Left ventricle myocardium superior (tissue), 1 donor: ENCODE results near the gene FTSJ3. TPM values are rescaled to one million over a fixed set of nuclear protein-coding genes. Genes with fewer than 3 reads are reported as not detected.
"Not testable (repeated sequence)": the region's sequence is repeated elsewhere in the genome, so short reads cannot be mapped to it uniquely, and the experiment has no call there.

Experiments
- ATAC-seq: fragments of 200-7000 bp; cut with Tn5 transposase; one replicate; pipeline ENCODE4 v1.9.1; 2020; ENCODE audit warnings: mild to moderate bottlenecking, moderate library complexity
- DNase-seq: peaks from one replicate; pipeline ENCODE4 v3.0.0-alpha.2; 2020
- intact Hi-C: fragments of 100-400 bp; cut with micrococcal nuclease; formaldehyde crosslinking; loops from one replicate; pipeline ENCODE4 v1.11.0; 2022
- long read RNA-seq: library from polyadenylated mRNA; unstranded; transcript quantifications from one replicate; pipeline ENCODE4 v2.0.0, GENCODE V29; 2021
- total RNA-seq: library from RNA; stranded (reverse); fragmentation: NEBNext Ultra II Directional; extraction: Animal tissue kit (Norgen Biotek cat#: 25700); gene quantifications from one replicate; pipeline ENCODE4 v1.2.1, GENCODE V29; 2021
- donor health status: DM: no; HTN: yes; CAD: no; lungs with severe emphysema.

Gene FTSJ3
- total RNA-seq = 35.9 TPM
- long read RNA-seq, transcript FTSJ3-201 (21 exons, 3,559 nt) = major isoform, 59 of 96 reads
- long read RNA-seq, partial matches to known transcripts = 30 of 96 reads
- long read RNA-seq, other reads (novel, unspliced or antisense) = 7 of 96 reads

DNA sequence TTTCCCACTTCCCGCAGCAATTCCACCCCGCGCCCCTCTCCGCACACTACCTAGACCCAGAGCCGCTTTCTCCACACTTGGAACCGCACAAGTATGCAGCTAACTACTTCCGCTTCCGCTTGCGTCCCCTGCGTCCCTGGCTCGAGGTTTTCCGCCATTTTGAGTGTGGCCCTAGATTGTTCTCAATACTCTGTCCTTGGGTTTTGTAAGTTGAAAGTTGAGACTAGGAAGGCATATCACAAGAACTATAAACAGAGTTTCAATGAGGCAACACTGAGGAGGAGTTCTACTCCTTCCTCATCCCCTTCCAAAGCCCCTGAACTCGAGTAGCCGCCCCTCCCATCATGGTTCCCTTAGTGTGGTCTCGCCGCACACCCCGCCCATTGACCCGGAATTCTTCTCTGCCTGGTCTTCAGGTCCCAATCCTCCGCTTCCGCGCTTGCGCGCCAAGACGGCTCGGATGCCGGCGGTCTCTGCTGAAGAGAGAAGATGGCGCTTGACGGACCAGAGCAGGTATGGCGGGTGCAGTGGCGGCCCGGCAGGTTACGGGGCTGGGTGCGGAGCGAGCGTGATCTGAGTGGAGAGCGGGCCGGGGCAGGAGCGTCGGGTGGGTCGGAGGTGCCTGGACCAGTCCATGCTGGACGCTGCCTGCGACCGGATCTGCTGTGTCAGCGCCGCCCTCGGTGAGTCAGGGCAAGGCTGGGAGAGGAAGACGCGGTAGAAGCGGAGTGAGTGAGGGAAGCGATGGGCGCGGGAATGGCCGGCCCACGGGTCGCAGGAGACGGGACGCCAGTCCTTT lies at the start of gene FTSJ3, which contains the start of gene PSMC5:
FTSJ3 (minus strand) TSS at position 662 of the 799 bp plus-strand sequence. CDS start 761 bp downstream, outside the sequence.
PSMC5 (plus strand) TSS at position 430 of the 799 bp plus-strand sequence; CDS start at position 490, 60 bp downstream.
- ATAC-seq (peak; percentile 95), DNase-seq (peak; percentile 96)
- intact Hi-C loops = no loop called here

DNA sequence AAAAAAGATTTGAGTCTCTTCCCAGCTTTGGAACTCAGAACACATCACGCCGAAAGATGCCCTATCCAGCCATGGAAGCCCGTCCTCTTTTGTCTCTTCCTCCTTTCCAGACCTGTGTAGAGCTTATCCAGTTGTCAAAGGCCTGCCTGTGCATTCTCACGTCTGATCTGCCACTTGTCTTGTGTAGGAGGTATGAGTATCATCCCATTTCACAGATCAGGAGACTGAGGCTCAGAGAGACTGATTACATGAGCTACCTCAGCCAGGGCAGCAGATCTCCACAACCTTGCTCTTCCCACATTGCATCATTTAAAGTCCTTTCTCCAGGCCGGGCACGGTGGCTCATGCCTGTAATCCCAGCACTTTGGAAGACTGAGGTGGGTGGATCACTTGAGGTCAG lies 47.2 kb upstream of the FTSJ3 start:
- intact Hi-C loops, DNase-seq, ATAC-seq: not testable (repeated sequence)

- DNase-seq, intact Hi-C loops, ATAC-seq: not testable (repeated sequence)
Observed at GRCh38 chr17:63874061-63874626, 46.7 kb upstream of the FTSJ3 start.

DNA sequence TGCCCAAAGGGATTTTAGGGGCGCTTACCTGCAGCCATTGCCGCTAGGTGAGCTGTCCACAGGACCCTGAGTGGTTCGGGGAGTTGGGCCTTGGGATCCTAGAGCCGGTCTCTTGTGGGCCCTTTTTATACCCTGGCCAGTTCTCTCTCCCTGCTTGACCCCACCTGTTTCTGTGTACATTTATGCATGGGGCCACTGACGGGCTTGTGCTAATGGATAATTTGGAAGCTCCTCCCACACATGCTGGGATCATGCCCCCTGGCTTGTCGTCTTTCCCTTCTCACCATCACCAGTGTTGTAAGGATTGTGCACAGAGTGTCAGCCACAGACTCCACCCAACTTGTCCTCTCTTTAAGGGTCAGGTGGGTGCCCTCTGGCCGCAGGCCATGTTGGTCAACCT lies 46.1 kb upstream of the FTSJ3 start, which contains the start of gene CSH2:
CSH2 (minus strand) TSS at position 101 of the 400 bp plus-strand sequence; CDS start at position 38, 63 bp downstream.
- intact Hi-C loops, DNase-seq, ATAC-seq: not testable (repeated sequence)

DNA sequence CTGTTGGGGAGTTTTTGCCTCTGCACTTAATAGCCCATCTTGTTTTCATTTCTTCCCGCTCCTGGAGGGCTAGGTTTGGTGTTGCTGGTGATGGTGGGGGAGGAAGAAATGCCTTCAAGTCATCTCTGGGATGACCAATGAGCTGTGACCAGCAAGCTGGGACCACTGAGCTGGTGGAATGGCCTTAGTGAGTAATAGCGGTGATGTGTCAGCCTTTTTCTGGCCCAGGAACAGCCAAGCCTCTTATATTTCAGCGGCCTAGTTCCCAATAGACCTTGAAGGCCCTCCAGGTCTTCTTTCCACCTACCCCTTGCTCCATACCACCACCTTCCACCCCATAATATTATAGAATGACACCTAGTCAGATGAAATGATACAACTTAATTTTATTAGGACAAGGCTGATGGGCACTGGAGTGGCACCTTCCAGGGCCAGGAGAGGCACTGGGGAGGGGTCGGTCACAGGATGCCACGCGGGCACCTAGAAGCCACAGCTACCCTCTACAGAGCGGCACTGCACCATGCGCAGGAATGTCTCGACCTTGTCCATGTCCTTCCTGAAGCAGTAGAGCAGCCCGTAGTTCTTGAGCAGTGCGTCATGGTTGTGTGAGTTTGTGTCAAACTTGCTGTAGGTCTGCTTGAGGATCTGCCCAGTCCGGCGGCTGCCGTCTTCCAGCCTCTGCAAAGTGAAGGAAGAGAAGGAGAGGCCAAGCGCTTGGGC lies 44.3 kb upstream of the FTSJ3 start:
- intact Hi-C loops, DNase-seq: not testable (repeated sequence)

GRCh38 chr17:63870292-63870665 lies 42.8 kb upstream of the FTSJ3 start:
- DNase-seq, ATAC-seq, intact Hi-C loops: not testable (repeated sequence)

More for the DNA sequence above, 44.3 kb upstream of the FTSJ3 start:
- not testable (repeated sequence) for ATAC-seq

DNA sequence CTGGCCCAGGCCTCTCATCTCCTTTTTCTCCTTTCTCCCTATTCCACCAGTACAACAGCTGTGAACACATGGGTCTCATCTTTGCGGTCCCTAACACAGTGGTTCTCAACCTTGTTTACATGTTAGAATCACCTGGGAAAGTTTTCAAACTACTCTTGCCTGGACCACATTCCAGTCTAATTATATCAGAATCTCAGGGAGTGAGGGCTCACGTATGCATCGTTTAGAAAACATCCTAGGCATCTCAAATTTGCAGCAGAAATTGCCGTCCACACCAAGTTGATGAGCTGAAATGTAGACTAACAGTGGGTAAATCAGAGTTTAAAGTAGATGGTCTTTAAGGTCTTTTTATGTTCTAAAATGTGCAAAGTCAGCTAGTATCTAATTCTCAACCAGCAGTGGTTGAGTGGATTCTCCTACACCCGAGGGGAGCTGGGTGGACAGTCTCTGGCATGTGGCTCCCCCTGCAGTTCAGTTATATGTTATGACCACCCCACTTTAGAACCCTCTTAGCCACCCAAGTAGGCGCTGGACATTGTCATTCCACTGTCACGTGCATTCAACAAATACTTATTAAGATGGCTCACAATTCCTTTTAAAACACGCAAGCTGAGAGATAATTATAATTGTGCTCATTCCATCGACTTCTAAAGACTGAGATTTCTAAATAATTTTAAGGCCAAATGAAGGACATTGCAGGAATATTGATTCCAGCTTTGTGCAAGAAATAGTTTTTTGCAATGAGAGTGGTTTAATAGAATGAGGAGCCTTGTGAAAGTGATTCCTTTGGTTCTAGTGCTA lies 42.2 kb upstream of the FTSJ3 start:
- ATAC-seq = not testable (repeated sequence)

GRCh38 chr17:63866625-63867024 lies 39.2 kb upstream of the FTSJ3 start:
- intact Hi-C loops = not testable (repeated sequence)

More for the DNA sequence above, 42.2 kb upstream of the FTSJ3 start:
- DNase-seq, intact Hi-C loops: not testable (repeated sequence)

DNA sequence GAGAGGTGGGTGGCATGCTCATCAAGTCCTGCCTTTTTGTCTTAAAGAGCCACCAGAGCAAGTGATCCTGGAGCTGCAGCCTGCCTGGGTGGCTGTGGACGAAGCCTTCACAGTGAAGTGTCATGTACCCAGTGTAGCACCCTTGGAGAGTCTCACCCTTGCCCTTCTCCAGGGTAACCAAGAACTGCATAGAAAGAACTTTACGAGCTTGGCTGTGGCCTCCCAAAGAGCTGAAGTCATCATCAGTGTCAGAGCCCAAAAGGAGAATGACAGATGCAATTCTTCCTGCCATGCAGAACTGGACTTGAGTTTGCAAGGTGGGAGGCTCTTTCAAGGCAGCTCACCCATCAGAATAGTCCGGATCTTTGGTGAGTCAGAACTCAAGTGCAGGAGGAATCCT lies 31.8 kb upstream of the FTSJ3 start:
- ATAC-seq = no peak
- intact Hi-C loops = no loop called here
- DNase-seq = no peak

More at GRCh38 chr17:63866625-63867024, 39.2 kb upstream of the FTSJ3 start:
- ATAC-seq = peak; percentile 36
- not testable (repeated sequence) for DNase-seq

- DNase-seq, ATAC-seq, intact Hi-C loops: not testable (repeated sequence)
Observed at GRCh38 chr17:63856425-63856824, 29.0 kb upstream of the FTSJ3 start.

GRCh38 chr17:63855185-63855584 lies 27.7 kb upstream of the FTSJ3 start:
- intact Hi-C loops = no loop called here
- DNase-seq (no peak), ATAC-seq (no peak)

- ATAC-seq (no peak), DNase-seq (no peak)
- intact Hi-C loops = no loop called here
Observed at GRCh38 chr17:63854709-63855108, 27.2 kb upstream of the FTSJ3 start.

GRCh38 chr17:63853260-63853659 lies 25.8 kb upstream of the FTSJ3 start:
- ATAC-seq (no peak), DNase-seq (no peak)
- intact Hi-C loops = no loop called here

DNA sequence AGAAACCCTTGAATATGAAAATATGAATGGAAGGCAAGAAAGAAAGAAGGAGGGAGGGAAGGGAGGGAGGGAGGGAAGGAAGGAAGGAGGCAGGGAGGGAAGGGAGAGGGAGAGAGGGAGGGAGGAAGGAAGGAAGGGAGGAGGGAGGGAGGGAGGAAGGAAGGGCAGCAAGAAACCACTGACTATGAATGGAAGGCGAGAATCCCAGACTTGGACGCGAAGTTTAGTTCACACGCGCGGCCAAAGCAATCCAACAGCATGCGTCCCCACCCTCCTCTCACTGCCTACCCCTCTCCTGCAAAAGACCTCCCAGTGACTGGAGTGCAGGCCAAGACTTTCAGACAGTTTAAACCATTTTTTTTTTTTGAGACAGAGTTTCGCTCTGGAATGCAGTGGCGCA lies 22.9 kb upstream of the FTSJ3 start:
- intact Hi-C loops = no loop called here
- ATAC-seq (no peak), DNase-seq (no peak)

DNA sequence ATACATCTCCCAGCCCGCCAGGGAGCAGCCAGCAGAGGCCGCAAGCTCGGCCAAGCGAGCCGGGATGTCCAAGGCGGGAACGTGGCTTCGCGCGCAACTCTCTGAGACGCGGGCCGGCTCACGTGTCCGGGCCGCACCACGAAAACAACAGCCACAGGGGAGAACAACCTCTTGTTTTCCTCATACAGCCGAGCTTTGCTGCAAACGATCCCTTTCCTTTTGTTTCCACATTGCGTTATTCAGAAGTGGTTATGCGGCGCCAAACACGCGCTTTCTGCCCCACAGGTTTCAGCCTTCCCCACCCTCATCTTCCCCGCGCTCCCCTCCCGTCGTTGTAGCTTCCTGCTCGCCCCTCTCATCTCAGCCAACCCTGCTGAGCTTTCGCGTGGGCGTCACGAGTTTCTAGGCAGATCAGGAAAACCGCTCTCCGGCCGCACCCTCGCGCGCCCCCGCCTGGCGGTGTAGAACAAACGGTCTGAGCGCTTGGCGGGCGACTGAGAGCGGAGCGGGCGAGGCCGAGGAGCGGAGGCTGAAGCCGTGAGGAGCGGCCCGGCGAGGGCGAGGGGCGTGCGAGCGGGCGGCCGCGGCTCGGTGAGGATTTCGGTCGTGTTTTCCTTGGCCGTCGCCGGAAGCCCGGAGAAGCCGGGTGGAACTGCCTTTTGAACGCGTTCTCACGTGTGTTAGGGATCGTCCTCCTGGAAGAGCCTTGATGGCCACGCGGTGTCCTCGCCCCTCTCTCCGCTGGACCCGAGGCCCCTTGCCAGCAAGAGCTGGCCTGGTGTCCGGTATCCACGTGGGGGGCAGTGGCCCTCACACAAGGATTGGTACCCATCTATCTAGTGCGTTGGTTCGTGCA lies 21.6 kb upstream of the FTSJ3 start:
- intact Hi-C loops = no loop called here
- ATAC-seq (peak; percentile 94), DNase-seq (peak; percentile 94)

GRCh38 chr17:63847525-63848249 lies 20.2 kb upstream of the FTSJ3 start:
- ATAC-seq (no peak), DNase-seq (no peak)
- intact Hi-C loops = no loop called here

GRCh38 chr17:63845509-63845908 lies 18.0 kb upstream of the FTSJ3 start:
- DNase-seq (no peak), ATAC-seq (no peak)
- intact Hi-C loops = no loop called here
